Measurements from ENCODE around the gene MTX1. TPM values are rescaled to one million over a fixed set of nuclear protein-coding genes. Genes with fewer than 3 reads are reported as not detected.

The MTX1 gene
- total RNA-seq, 1 experiment from 2014 or later = 69.1 TPM

- intact Hi-C loops (cut with micrococcal nuclease) = no loop called here
- H3K4me2 ChIP-seq (ENCODE audit: low read length) = no peak overlapping the region
- no peaks in the 10 kb centered on the region for H3K36me3 ChIP-seq (ENCODE audit: control insufficient read depth in 1 of 2, insufficient read depth in 2 of 2, low read length in 2 of 2)
- H3K27ac ChIP-seq (ENCODE audit: low read depth, low read length) = no peak overlapping the region
- H3K4me3 ChIP-seq (replicated peaks in 1 of 2; ENCODE audit: low read depth in 1 of 2, low read length in 2 of 2) = no peak overlapping the region
- no peak for ATAC-seq
- H2AFZ ChIP-seq (ENCODE audit: low read depth, low read length, poor library complexity, severe bottlenecking) = no peak overlapping the region
- CTCF ChIA-PET = no interaction called here
- TF ChIP-seq EGR1 (IDR thresholded peaks at IDR 0.05; ENCODE audit: low read depth) (no peak), FOSL1 (IDR thresholded peaks at IDR 0.05; ENCODE audit: low read depth) (no peak), ZFX (IDR thresholded peaks at IDR 0.05) (no peak), CBX3 (IDR thresholded peaks at IDR 0.05; ENCODE audit: low read depth) (no peak), TCF7L2 (IDR thresholded peaks at IDR 0.05; ENCODE audit: borderline replicate concordance, extremely low read depth, insufficient read depth, insufficient read length) (no peak), POLR2AphosphoS5 (IDR thresholded peaks at IDR 0.05; ENCODE audit: low read depth, low read length) (no peak), YY1 (IDR thresholded peaks at IDR 0.05; ENCODE audit: extremely low read depth, insufficient replicate concordance, low read depth, low read length) (no peak), SP1 (IDR thresholded peaks at IDR 0.05; ENCODE audit: low read depth) (no peak), ATF3 (IDR thresholded peaks at IDR 0.05) (no peak), MAX (IDR thresholded peaks at IDR 0.05) (no peak), EZH2 (IDR thresholded peaks at IDR 0.05) (no peak), REST (IDR thresholded peaks at IDR 0.05; ENCODE audit: low read depth) (no peak), CTCF (IDR thresholded peaks at IDR 0.05 in 2 of 3, conservative IDR thresholded peaks at IDR 0.05 in 1 of 3; ENCODE audit: borderline replicate concordance in 1 of 3, insufficient read depth in 1 of 3, low read depth in 2 of 3, low read length in 2 of 3) (no peak), CEBPB (IDR thresholded peaks at IDR 0.05; ENCODE audit: low read depth) (no peak), RAD21 (IDR thresholded peaks at IDR 0.05; ENCODE audit: low read depth) (no peak), ZBTB33 (IDR thresholded peaks at IDR 0.05; ENCODE audit: extremely low read depth, insufficient replicate concordance, low read length) (no peak), EZH2phosphoT487 (IDR thresholded peaks at IDR 0.05; ENCODE audit: borderline replicate concordance) (no peak)
- H3K9me3 ChIP-seq (ENCODE audit: control insufficient read depth in 1 of 2, insufficient read depth in 1 of 2, low read depth in 1 of 2, low read length in 2 of 2) = no peaks in the 10 kb centered on the region
- H4K20me1 ChIP-seq (ENCODE audit: insufficient read depth) = no peaks in the 10 kb centered on the region
- H3K79me2 ChIP-seq (ENCODE audit: insufficient read depth, low read length) = no peaks in the 10 kb centered on the region
- no TSS peak for BruUV-seq (replicated peaks)
- H3K9ac ChIP-seq (ENCODE audit: low read length) = no peak overlapping the region
- RAD21 ChIA-PET (ENCODE audit: low non-redundant PET in 1 of 2, low total read pairs in 2 of 2, uncharacterized antibody in 2 of 2, unreplicated experiment in 2 of 2) = no interaction called here
- no peaks in the 10 kb centered on the region for H3K27me3 ChIP-seq (ENCODE audit: insufficient read depth, low read length)
- POLR2A ChIA-PET = no interaction called here
- H3K4me1 ChIP-seq (ENCODE audit: control insufficient read depth in 1 of 2, insufficient read depth in 2 of 2, low read length in 2 of 2) = peaks cover 7 to 12% of the 10 kb centered on the region in 2 experiments; a peak in 3 of 4 replicates
- DNase-seq (ENCODE audit: low read depth, low spot score) = no peak
- H3K9me2 ChIP-seq (ENCODE audit: insufficient read depth) = no peaks in the 10 kb centered on the region
Observed at GRCh38 chr1:155188268-155188667, 20.2 kb upstream of the MTX1 start.
